ENCODE results near the gene TMEM123. TPM values are rescaled to one million over a fixed set of nuclear protein-coding genes. Genes with fewer than 3 reads are reported as not detected.

TMEM123 gene
- total RNA-seq, 1 experiment from 2014 or later = 796 TPM

DNA sequence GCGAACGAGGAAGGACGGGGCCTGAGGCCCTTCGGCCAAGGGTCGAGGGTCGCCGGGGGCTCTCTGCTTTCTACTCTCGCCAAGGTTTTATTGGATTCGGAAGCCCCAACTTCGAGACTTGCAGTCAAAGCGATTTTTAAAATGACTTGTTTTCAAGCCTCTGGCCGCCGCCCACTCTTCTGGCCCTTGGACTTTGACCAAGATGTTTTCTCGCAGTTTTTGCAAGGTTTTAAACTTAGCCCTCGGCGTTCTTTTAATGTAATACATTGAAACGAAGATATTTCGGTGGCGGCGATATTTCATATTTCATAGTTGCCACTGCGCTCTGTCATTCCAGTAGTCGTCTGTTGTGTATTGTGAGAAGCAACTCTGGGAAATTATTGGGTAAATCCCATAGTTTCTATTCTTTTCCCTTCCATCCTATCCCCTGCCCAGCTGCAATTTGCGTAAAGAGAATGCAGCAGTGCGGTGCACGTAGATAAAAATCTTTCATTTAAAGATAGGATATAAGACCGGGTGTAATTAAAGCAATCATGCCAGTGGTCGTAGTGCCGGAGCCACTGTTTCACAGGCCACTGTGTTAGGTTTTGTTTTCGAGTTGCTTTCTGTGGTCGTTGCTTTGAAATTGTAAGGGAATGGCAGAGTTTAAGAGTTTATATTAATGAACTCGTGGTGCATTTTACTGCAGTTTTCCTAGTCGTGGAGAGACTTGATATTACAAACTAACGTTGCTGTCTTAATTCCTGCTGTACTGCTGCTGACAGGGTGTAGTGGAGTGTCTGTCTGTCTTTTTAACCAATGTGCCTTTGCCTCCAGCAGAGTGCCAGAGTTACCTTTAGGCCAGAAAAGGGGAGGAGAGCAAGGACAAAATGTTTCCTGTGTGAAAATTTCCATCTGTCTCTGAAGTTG, 104.8 kb downstream of the TMEM123 start:
- peak overlapping the region; percentile 75 for H3K27ac ChIP-seq (ENCODE audit: low read length)
- peak overlapping the region; percentile 84 for H3K4me3 ChIP-seq (ENCODE audit: low read length)
- no peaks in the 10 kb centered on the region for H3K9me3 ChIP-seq (ENCODE audit: low read length)
- peak; percentile 88 for DNase-seq
- H3K27me3 ChIP-seq (ENCODE audit: low read length) = no peaks in the 10 kb centered on the region
- no peaks in the 10 kb centered on the region for H3K9me2 ChIP-seq (replicated peaks; ENCODE audit: insufficient read depth, low read length)
- H3K36me3 ChIP-seq (ENCODE audit: insufficient read depth, low read length) = peaks cover 18% of the 10 kb centered on the region
- H3K79me2 ChIP-seq (ENCODE audit: low read length) = peaks cover 49% of the 10 kb centered on the region
- H3K4me1 ChIP-seq (ENCODE audit: low read length) = peaks cover 27% of the 10 kb centered on the region
- peak overlapping the region; percentile 69 for H2AFZ ChIP-seq (ENCODE audit: low read length)
- H4K20me1 ChIP-seq (ENCODE audit: insufficient read depth, low read depth, low read length) = peaks cover 6% of the 10 kb centered on the region; the same call in 1 of the 2 replicates
- H3K9ac ChIP-seq (ENCODE audit: low read length) = peak overlapping the region; percentile 83
- H3K4me2 ChIP-seq (ENCODE audit: low read depth, low read length, poor library complexity, severe bottlenecking) = peak overlapping the region; percentile 92

DNA sequence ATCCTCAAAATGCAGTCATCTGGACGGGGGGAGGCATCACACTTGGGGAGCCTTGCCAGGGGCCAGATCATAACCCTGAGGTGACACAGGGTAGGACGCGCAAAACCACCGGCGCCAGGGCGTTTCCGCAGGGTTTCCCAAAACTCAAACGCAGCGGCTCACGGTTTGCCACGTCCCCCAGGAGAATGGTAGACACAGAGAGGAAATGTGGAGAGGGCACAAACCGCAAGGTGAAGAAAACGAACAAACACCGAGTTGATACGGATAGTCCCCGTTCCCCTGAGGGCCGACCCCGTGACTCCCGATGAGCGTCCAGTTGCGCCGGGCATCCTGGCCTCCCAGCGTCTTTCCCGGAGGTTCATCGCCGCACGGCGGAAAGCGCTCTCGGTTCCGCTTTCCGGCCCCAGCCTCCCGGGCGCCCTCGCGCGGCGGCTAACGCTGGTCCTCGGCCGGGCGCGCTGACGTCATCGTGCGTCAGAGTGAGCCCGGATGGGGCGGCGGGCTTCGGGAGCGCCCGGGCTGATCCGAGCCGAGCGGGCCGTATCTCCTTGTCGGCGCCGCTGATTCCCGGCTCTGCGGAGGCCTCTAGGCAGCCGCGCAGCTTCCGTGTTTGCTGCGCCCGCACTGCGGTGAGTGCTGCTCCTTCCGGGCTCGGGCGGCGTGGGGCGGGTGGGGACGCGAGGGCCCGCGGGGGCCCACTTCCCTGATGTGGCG, 105.7 kb downstream of the TMEM123 start, which contains the start of gene BIRC2:
Gene BIRC2, plus strand, starts transcription at position 467 of the 714 bp plus-strand sequence. CDS start 2,641 bp downstream, outside the sequence.
- H2AFZ ChIP-seq (ENCODE audit: low read length) = peak within 1 kb of the TSS; percentile 94
- H3K27ac ChIP-seq (ENCODE audit: low read length) = peak within 1 kb of the TSS; percentile 75
- H3K79me2 ChIP-seq (ENCODE audit: low read length) = peaks cover 49% of the 10 kb centered on the region
- H3K27me3 ChIP-seq (ENCODE audit: low read length) = no peaks in the 10 kb centered on the region
- DNase-seq = peak; percentile 100
- H3K4me1 ChIP-seq (ENCODE audit: low read length) = peaks cover 24% of the 10 kb centered on the region
- H4K20me1 ChIP-seq (ENCODE audit: insufficient read depth, low read depth, low read length) = peaks cover 6% of the 10 kb centered on the region; the same call in 1 of the 2 replicates
- H3K4me2 ChIP-seq (ENCODE audit: low read depth, low read length, poor library complexity, severe bottlenecking) = peak within 1 kb of the TSS; percentile 92
- H3K9me3 ChIP-seq (ENCODE audit: low read length) = no peaks in the 10 kb centered on the region
- H3K36me3 ChIP-seq (ENCODE audit: insufficient read depth, low read length) = peaks cover 18% of the 10 kb centered on the region
- peak within 1 kb of the TSS; percentile 84 for H3K4me3 ChIP-seq (ENCODE audit: low read length)
- no peaks in the 10 kb centered on the region for H3K9me2 ChIP-seq (replicated peaks; ENCODE audit: insufficient read depth, low read length)
- peak within 1 kb of the TSS; percentile 83 for H3K9ac ChIP-seq (ENCODE audit: low read length)

DNA sequence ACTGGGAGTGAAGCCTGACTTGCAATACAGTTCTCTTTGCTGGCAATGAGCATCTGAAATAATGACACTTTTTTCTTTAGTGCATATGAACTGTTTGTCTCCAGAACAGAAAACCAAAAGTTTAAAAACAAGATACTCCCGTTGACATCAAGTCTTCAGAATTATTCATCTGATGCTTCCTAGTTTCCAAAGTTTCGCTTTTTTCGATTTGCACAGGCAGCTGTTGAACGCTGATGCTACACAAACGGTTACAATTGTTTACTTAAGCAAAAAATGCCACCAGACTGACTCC, 106.2 kb downstream of the TMEM123 start:
- H3K36me3 ChIP-seq (ENCODE audit: insufficient read depth, low read length) = peaks cover 18% of the 10 kb centered on the region
- peaks cover 24% of the 10 kb centered on the region for H3K4me1 ChIP-seq (ENCODE audit: low read length)
- H3K4me3 ChIP-seq (ENCODE audit: low read length) = peak overlapping the region; percentile 84
- H3K9ac ChIP-seq (ENCODE audit: low read length) = peak overlapping the region; percentile 83
- H4K20me1 ChIP-seq (ENCODE audit: insufficient read depth, low read depth, low read length) = peaks cover 6% of the 10 kb centered on the region; the same call in 1 of the 2 replicates
- peak overlapping the region; percentile 92 for H3K4me2 ChIP-seq (ENCODE audit: low read depth, low read length, poor library complexity, severe bottlenecking)
- H3K27me3 ChIP-seq (ENCODE audit: low read length) = no peaks in the 10 kb centered on the region
- peaks cover 45% of the 10 kb centered on the region for H3K79me2 ChIP-seq (ENCODE audit: low read length)
- no peaks in the 10 kb centered on the region for H3K9me3 ChIP-seq (ENCODE audit: low read length)
- no peaks in the 10 kb centered on the region for H3K9me2 ChIP-seq (replicated peaks; ENCODE audit: insufficient read depth, low read length)
- no peak for DNase-seq
- peak overlapping the region; percentile 94 for H2AFZ ChIP-seq (ENCODE audit: low read length)
- peak overlapping the region; percentile 75; the same call in 1 of the 2 replicates for H3K27ac ChIP-seq (ENCODE audit: low read length)

Other genes with a start within 250 kb of the TMEM123 start
- 0.47 and 0.52 TPM in 2 replicates for gene BIRC3, start 135.3 kb downstream of the TMEM123 start, total RNA-seq (2014; rRNA removed; shearing (Covaris generic); ENCODE audit: low replicate concordance)
- gene BIRC2, start 105.6 kb downstream of the TMEM123 start, total RNA-seq (2014; rRNA removed; shearing (Covaris generic); ENCODE audit: low replicate concordance) = 66.5 and 107 TPM in 2 replicates
- 0.34 TPM in 1 of 2 replicates, not detected in the other for gene MMP7, start 78.0 kb upstream of the TMEM123 start, total RNA-seq (2014; rRNA removed; shearing (Covaris generic); ENCODE audit: low replicate concordance)
- not detected in 2 replicates for gene MMP20, start 172.6 kb upstream of the TMEM123 start, total RNA-seq (2014; rRNA removed; shearing (Covaris generic); ENCODE audit: low replicate concordance)

Data from Karpas-422 (cell line).